GM19351 (cell line): ENCODE results near the gene GYPC.
"Not testable (repeated sequence)": the region's sequence is repeated elsewhere in the genome, so short reads cannot be mapped to it uniquely, and the experiment has no call there.

Experiments used
- ATAC-seq: cut with Tn5 transposase; IDR thresholded peaks from one replicate; pipeline ENCODE4 v1.9.1; 2021; ENCODE audit warnings: mild to moderate bottlenecking, moderate library complexity; ENCODE audit not compliant: unreplicated experiment

Gene GYPC, protein sequence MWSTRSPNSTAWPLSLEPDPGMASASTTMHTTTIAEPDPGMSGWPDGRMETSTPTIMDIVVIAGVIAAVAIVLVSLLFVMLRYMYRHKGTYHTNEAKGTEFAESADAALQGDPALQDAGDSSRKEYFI

DNA sequence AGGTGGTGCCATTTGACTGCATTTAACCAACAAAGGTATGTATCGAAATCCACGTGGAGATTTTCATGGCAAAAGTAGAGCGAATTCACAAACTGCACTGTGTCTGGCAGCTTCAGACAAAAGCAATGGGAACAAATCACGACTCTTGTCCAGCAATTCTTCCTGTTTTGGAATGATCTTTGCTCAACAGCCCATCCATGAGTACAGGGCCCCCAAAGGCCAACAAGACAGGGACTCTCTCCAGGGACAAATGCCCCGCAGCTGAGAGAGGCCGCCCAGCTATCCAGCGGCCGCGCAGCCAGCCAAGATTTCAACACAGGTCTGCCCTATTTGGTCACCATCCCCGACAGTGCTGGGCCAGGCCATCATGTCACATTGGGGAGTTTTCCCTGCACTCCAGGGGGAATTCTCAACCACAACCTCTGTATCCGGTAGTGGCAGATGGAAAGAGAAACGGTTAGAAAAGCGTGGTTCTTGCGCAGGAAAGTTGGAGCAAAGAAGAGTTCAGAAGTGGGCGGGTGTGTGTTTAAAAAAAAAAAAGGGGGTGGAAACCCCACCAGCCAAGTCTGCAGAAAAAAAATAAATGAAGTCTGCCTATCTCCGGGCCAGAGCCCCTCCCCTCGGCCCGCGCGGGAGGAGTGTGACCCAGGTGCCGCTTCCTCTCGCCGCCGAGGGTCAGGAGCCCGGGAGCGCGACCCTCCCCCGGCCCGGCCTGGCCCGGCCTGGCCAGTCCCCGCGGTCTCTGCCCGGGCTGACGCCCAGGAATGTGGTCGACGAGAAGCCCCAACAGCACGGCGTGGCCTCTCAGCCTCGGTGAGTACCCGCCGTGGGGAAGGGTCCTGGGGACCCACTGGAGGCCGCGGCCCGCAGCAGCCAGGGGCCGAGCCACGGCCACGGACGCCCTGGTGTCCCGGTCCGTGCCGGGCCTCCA is at the start of gene GYPC:
GYPC (plus strand) TSS at position 659 of the 931 bp plus-strand sequence; CDS start at position 765, 106 bp downstream.
- peak; percentile 33 for ATAC-seq

DNA sequence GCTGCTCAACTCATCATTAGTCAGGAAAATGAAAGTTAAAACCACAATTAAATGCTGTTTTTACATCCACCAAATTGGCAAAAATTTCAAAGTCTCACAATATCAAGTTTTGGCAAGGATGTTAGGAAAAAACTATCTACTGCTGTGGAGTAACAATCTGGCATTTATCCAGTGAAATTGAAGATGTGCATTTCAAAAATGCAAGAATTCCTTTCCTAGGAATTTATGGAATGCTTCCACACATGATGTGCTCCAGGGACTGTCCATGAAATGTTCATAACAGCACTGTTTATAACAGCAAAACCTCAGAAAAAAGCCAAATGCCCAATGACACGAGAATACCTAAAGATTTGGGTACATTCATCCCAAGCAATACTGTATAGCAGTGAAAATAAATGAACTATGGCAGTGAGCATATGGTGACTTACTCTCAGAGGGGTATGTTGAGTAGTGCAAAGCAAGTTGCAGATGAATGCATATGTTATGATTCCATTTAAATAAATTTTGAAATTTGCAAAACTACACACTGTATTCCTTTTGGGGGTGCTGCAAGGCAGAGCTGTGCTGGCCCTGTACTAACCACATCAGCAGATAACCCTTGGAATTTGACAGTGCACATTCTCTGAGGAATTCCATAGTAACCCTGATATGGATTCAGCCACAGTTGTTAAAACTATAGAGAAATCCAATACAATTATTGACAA is 41.3 kb upstream of the GYPC start:
- no peak for ATAC-seq

DNA sequence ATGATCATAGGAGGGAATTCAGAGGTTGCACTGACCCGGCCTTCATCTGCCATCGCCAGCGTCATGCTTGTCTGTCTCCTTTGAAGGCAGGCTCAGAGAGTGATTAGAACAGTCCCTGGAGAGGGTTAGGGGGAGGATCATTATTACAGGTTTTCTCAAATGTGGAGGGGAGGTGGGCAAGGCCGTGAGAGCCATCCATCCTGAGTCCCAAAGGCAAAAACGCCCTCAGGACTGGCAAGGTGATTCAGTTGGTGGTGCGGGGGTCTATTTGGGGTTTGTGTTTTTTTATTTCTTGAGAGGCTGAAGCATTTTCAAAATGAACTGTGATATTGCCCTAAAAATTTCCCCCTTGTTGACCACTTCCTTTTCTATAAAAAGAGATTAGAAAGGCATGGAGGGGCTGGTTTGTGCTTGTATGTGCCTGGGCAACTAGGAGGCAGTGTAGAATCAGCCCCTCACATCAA is 39.3 kb upstream of the GYPC start:
- peak; percentile 67 for ATAC-seq

DNA sequence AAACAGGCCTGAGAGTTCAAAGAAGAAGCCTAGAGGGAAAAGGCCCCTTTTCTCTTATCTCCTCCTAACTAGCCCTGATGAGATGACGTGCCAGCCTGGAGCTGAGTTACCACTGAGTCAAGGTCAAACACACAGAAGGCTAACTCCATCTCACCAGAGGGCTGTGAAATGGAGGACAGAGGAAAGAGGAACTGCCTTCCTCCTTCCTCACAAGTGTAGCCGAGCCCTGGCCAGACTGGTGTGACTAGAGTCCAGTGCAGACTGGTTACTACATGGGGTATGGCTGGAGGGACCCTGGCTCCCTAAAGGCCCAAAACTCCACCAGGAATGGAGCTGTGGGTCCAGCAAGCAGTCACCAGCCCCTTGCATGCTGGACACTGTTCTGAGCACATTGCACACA is 35.7 kb upstream of the GYPC start:
- no peak for ATAC-seq

DNA sequence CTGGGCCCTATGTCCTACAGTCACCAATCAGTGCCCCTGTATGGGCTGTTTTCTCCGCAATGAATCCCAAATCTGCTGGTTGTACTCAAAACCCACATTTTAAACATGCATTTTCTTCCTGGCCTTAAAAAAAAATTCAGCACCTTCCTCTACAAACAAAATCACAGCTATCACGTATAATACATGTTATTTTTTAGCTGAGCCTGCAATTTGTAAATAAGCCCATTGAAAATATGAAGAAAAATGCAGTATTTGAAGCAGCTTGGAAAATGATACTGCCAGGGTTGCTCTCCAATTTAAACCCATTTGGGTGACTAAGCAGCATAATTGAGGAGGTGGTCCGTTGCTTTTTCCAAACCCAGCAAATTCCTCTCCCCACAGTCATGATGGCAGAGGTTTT is 33.0 kb upstream of the GYPC start:
- ATAC-seq, result no peak

DNA sequence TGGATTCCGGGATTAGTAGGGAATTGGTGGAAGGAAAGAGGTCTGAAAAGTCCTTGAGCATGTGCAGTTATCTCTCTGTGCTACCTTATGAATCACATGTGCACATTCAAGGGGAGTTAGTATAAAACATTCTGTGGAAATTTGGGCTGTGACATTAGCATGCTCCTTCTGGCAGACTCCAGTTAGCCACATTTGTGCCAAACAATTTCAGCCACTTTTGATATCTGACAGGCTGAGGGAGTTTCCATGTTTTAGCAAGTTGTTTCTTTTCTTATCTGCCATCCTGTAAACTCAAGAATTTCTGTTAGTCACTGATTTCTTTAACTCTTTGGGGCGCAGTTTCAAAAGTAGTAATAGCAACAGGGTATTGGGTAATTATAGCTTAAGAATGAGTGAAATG is 28.3 kb upstream of the GYPC start:
- ATAC-seq, result no peak

DNA sequence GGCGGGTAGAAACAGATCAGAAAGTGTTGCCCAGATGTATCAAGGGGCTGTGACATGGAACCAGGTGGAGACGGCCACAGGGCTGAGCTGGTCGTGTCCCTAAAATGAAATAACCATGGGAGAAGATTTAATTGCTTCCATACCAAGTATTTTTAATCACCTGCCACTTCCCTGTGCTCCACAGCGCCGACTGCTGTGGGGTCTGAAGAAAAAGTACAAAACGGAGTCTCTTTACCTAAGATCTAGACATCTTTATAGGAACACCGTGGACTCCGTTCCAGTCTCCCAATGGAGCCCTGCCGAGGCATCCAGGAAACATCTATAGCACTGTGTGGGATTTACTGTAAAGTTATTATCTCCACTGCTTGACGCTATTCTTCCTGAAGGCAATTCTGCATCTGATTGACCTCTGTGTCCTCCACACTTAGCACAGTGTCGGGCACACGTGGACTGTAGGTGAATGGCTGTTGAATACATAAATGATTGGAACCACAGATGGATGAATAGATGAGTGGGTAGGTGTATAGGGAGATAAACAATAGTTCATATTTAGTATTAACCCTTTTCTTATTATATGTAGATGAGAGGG is 21.6 kb upstream of the GYPC start:
- ATAC-seq, result peak; percentile 59

DNA sequence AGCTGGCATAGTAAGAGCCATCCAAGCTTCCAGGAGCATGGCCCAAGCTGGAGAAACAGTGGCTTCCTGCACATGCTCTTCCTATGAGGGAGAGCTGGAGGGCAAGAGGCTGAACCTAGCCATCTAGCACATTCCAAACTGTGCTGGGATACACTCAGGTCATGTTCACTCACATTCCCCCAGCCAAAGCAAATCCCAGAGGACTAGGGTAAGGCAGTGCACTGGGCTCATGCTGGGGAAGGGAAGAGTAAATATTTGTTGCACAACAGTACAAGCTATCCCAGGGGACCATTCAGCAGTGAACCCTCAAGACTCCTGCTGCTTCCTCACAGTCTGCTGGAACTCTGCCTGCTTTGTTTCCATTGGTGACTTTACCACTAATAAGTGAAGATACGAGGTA is 20.7 kb upstream of the GYPC start:
- no peak for ATAC-seq

DNA sequence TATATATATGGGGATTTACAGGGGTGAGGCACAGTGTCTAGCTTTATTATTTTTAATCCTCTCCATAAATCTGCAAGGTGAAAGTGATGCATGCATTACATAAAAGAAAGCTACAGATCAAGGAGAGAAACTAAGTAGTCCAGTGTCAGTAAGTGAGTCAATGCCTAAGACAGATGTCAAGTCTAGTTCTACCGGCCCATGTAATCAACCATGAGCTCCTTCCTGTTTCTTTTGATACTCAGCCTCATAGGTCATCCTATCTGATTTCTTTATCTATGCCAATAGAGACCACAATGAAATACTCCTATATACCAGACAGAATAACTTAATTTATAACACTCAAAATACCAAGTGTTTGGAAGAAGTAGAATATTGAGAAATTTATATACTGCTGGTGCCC is 20.2 kb upstream of the GYPC start:
- ATAC-seq, result no peak

DNA sequence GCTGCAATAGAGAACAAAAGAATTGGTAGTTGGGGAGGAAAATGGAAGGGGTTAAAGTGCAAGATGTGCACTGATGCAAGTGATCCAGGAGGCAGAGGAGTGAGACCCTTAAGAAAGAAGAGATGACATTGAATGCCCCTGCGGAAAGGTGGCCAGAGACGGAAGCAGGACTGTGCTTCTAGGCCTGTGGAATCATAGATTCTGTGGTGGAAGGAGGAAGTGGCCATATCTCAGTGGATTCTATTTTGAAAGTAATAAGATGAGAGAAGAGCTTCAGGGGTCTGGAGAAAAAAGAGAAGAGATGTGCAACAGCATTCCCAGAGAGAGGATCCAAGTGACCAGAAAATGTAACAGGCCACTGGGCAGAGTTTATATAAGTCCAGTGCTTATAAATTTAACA is 18.6 kb upstream of the GYPC start:
- ATAC-seq, result no peak

DNA sequence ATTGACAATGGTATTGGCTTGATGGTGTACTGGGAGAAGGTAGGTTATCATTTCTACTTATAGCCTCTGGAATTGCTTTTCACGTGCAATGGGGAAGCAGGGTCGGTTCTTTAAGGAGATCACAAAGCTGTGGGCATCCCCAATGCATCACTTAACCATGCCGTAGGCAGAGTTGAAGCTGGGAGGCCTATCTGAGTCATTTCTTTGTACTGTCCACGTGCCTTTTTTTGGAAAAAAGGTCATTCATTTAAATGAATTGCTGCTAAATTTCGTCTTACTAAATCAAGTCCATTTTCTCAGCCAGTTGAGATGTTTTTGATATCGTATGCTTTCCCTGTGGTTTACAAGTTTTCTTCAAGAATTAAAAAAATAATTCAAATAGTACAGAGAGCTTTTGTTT is 17.2 kb upstream of the GYPC start:
- ATAC-seq, result no peak

DNA sequence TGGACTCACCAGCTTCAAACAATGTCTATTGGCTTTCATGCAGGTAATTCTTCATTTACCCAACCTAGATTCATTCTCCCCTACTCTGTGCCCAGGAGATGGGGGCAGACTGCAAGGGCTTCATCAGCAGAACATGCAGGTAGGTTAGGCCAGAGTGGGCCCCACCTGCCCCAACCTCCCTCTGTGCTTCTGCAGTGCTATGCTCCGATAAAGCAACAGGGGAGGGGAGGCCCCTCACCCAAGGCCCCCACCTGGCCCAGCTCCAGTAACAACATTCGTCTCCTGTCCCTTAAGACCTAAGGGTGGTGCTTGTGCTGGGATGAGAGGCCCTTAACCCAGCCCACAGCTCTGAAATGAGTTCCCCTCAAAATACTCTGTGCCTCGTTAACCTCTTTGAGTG is 16.7 kb upstream of the GYPC start:
- no peak for ATAC-seq

DNA sequence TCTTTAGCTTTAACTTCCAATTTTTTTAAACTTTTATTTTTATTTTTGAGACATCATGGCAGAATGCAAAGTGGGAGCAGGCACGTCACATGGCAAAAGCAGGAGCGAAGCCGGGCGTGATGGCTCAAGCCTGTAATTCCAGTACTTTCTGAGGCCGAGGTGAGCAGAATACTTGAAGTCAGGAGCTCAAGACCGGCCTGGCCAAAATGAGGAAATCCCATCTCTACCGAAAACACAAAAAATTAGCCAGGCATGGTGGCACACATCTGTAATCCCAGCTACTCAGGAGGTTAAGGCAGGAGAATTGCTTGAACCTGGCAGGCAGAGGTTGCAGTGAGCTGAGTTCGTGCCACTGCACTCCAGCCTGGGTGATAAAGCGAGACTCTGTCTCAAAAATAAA is 14.7 kb upstream of the GYPC start:
- ATAC-seq, result not testable (repeated sequence)

DNA sequence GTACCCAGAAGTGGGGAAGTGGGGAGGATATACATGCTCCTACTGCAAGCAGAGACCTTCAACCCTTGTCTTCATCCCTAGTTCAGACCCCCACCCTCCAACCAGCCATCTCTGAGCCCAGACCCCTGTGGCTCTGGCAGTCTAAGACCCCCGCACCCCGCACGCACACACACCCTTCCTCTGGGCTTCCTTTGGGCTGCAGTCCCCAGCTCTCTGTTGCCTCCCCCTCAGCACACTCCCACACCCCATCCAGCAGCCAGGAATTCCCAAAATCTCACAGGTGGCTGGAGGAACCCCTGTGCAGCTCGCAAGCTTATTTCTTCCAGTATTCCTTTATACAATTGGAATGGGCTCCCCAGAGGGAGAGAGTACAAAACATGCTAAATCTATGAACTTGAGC is 13.9 kb upstream of the GYPC start:
- ATAC-seq, result no peak

DNA sequence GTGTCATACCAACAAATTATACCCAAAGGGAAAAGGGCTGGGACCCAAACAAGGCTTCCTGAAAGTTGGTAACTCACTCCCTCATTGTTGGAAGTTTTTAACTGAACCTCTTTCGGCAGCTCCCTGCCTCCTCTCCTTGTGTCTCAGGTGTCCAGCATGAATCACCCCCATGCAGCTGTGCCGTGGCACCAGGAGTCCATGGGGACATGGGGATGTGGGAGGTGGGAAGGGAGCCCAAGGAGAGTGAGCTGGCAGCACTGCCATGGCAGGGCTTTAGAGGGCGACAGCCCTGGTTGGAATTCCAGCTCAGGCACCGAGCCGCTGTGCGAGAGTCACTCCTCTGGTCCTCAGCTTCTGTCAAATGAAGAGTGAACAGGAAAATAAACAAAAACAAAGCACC is 12.5 kb upstream of the GYPC start:
- no peak for ATAC-seq

DNA sequence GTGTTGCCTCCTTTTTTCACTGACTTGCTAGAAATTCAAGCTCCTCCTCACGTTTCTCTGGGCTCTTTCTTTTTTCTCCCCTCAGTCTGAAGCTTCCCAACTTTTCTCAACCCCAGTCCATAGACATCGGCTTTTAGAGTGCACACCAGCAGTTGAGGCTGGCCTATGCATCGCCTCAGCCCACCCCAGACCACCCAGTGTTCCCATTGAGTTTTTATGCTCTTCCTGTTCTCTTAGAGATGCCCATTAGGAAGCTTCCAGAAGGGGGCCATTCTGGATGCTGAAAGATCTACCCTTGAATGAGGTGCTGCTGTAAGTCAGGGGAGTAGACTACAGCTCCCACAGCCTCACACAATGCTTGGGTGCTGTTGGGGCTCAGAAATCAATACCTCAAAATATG is 12.0 kb upstream of the GYPC start:
- no peak for ATAC-seq

DNA sequence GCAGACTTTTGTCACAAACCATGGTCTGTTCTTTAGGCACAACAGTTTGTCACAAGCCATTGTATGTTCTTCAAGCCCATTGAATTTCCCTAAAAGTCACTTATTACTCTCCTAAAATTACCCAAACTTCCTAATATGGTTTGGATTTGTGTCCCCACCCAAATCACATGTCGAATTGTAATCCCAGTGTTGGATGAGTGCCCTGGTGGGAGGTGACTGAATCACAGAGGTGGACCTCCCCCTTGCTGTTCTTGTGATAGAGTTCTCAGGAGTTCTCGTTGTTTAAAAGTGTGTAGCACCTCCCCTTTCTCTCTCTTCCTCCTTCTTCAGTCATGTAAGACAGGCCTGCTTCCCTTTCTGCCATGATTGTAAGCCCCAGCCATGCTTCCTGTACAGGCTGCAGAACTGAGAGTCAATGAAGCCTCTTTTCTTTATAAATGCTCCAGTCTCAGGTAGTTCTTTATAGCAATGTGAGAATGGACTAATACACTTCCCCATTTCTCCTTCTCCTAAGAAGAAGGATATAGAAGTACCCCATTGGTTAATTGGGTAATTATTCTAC is 11.2 kb upstream of the GYPC start:
- ATAC-seq, result peak; percentile 96

DNA sequence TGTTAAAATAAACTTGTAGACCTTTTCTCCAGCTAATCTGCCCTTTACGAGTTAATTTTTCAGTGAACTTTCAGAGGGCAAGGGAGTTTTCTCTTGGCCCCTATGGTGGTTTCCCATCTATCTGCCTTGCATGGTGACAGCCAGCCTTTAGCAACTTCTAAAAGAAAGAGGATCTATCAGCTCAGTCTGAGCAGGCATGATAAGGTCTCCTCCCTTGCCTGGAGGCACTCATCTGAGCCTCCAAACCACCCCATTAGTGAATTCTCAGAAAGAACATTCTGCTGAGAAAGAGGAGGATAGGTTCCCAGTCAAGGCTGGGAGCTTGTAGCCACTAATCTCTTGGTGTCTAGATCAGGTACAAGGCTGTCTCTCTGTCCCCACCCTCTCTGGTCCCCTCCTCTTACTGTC is 10.7 kb upstream of the GYPC start:
- peak; percentile 49 for ATAC-seq

DNA sequence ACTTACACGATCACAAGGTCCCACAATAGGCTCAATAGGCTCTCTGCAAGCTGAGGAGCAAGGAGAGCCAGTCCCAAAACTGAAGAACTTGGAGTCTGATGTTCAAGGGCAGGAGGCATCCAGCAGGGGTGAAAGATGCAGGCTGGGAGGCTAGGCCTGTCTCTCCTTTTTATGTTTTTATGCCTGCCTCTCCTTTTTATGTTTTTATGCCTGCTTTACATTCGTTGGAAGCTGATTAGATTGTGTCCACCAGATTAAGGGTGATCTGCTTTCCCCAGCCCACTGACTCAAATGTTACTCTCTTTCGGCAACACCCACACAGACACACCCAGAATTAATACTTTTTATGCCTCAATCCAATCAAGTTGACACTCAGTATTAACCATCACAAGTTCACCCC is 9.9 kb upstream of the GYPC start:
- no peak for ATAC-seq

DNA sequence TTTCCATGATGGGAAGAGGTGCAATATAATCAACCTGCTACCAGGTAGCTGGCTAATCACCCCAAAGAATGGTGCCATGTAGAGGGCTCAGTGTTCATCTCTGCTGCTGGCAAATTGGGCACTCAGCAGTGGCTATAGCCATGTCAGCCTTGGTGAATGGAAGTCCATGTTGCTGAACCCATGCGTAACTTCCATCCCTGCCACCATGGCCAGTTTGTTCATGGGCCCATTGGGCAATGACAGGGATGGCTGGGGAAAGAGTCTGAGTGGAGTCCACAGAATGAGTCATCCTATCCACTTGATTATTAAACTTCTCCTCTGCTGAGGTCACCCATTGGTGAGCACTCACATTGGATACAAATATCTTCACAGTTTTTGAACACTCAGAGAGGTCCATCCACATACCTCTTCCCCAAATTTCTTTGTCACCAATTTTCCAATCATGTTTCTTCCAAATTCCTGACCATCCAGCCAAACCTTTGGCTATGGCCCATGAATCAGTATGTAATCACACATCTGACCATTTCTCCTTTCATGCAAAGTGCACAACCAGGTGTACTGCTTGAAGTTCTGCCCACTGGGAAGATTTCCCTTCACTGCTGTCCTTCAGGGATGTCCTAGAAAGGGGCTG is 8.1 kb upstream of the GYPC start:
- ATAC-seq, result not testable (repeated sequence)

DNA sequence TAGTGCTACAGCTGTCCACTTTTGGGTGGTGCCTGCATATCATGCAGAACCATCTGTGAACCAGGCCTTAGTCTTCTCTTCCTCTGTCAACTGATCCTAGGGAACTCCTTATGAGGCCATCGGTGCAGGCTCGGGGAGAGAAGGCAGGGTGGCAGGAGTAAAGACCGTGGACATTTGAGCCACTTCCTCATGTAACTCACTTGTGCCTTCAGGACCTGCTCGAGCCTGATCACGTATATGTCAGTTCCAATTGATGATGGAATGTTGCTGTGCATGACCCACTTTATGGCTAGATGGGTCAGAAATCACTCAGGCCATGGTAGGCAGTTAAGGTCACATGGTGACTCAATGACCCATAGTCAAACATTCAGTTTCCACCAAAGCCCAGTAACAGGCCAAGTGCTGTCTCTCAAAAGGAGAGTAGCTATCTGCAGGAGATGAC is 7.6 kb upstream of the GYPC start:
- ATAC-seq, result not testable (repeated sequence)
